Cardiac fibroblast (primary cell): Measurements from ENCODE around the gene RAPSN.

Experiments used
- DNase-seq, 2 donors: peaks; one replicate each; pipeline versions ENCODE4 v3.0.0 to v3.0.0-alpha.2; 2010; ENCODE audit warnings: low read depth in 2 of 2
- H3K4me3 ChIP-seq, 2 donors: replicated peaks in 1 of 2; 1 replicate in 1 of 2; 2 replicates in 1 of 2; pipeline ENCODE4 v1.5.1; 2011; ENCODE audit warnings: low read depth in 2 of 2, low read length in 2 of 2, mild to moderate bottlenecking in 2 of 2, moderate library complexity in 1 of 2
- CTCF ChIP-seq: IDR thresholded peaks from one replicate; pipeline ENCODE4 v1.5.1; 2011; ENCODE audit warnings: low read depth, mild to moderate bottlenecking, low read length, inconsistent platforms

Gene RAPSN

GRCh38 chr11:47430524-47430923 is 18.4 kb downstream of the RAPSN start:
- no peak for DNase-seq
- TF ChIP-seq CTCF = no peak

GRCh38 chr11:47426062-47426956 is 22.6 kb downstream of the RAPSN start, which contains the start of gene PSMC3:
Gene PSMC3 (minus strand): TSS chr11:47426439. CDS start chr11:47426279, 160 bp downstream.
- H3K4me3 ChIP-seq = peak within 1 kb of the TSS; percentile 92 to 94
- no peak for TF ChIP-seq CTCF
- DNase-seq = peak; percentile 97 to 98

More at GRCh38 chr11:47430524-47430923, 18.4 kb downstream of the RAPSN start:
- no peak overlapping the region for H3K4me3 ChIP-seq

- no peak for DNase-seq
- no peak for TF ChIP-seq CTCF
- H3K4me3 ChIP-seq = peak overlapping the region; percentile 92 to 94
Observed at GRCh38 chr11:47425611-47426010, 23.3 kb downstream of the RAPSN start.

- no peak overlapping the region for H3K4me3 ChIP-seq
- DNase-seq = no peak
- no peak for TF ChIP-seq CTCF
Observed at GRCh38 chr11:47418454-47419259, 30.3 kb downstream of the RAPSN start.

GRCh38 chr11:47417712-47418111 is 31.2 kb downstream of the RAPSN start:
- no peak for DNase-seq
- no peak for TF ChIP-seq CTCF
- no peak overlapping the region for H3K4me3 ChIP-seq

GRCh38 chr11:47415949-47416472 is 32.9 kb downstream of the RAPSN start:
- H3K4me3 ChIP-seq = no peak overlapping the region
- no peak for TF ChIP-seq CTCF
- DNase-seq = peak; percentile 95 to 96
